Colonic mucosa (tissue), 4 donors: ENCODE data around the gene SECISBP2L. TPM values are rescaled to one million over a fixed set of nuclear protein-coding genes. Genes with fewer than 3 reads are reported as not detected.

Experiments
- DNase-seq: peaks from one replicate; pipeline ENCODE4 v3.0.0-alpha.2; 2020
- H3K27ac ChIP-seq: fragments of 200-600 bp; one replicate; pipeline ENCODE4 v1.8.0; 2021
- H3K27me3 ChIP-seq: fragments of 200-600 bp; one replicate; pipeline ENCODE4 v1.8.0; 2021
- H3K36me3 ChIP-seq: fragments of 200-600 bp; one replicate; pipeline ENCODE4 v1.8.0; 2021
- H3K4me1 ChIP-seq: fragments of 200-600 bp; one replicate; pipeline ENCODE4 v1.8.0; 2021; ENCODE audit warnings: mild to moderate bottlenecking
- H3K4me3 ChIP-seq: fragments of 200-600 bp; one replicate; pipeline ENCODE4 v1.8.0; 2021
- H3K9ac ChIP-seq, 2 donors: one replicate each; pipeline ENCODE4 v1.7.0; 2013; ENCODE audit warnings: control low read depth in 2 of 2, low read depth in 2 of 2, low read length in 2 of 2
- H3K9me3 ChIP-seq: fragments of 200-600 bp; one replicate; pipeline ENCODE4 v1.8.0; 2021
- CTCF ChIP-seq: fragments of 200-600 bp; IDR thresholded peaks from one replicate; pipeline ENCODE4 v1.8.0; 2022; ENCODE audit warnings: antibody characterized with exemption, mild to moderate bottlenecking
- intact Hi-C: fragments of 100-400 bp; cut with DNase I; formaldehyde crosslinking; loops from one replicate; pipeline ENCODE4 v1.14.1; 2022
- total RNA-seq, 2 donors: library from RNA; stranded (reverse); fragmentation: NEBNext Ultra II Directional in 1 of 2; extraction: Animal tissue kit (Norgen Biotek cat#: 25700) in 1 of 2; gene quantifications; one replicate each; pipeline ENCODE4 v1.2.1, GENCODE V29; 2021
- donor health status: healthy.
- donor health status: DM: no; HTN: no; CAD: no.
- donor health status: DM: no; HTN: no; CAD: no.

SECISBP2L gene
- total RNA-seq, 2 donors from 2014 or later, result 26.9 to 45.2 TPM

GRCh38 chr15:49085696-49086459 is 39.6 kb upstream of the SECISBP2L start:
- no peak for TF ChIP-seq CTCF
- Histone ChIP-seq H3K4me1 (no peaks in the 10 kb centered on the region), H3K9ac (no peak overlapping the region), H3K27me3 (no peaks in the 10 kb centered on the region), H3K9me3 (no peaks in the 10 kb centered on the region), H3K27ac (no peak overlapping the region), H3K4me3 (no peak overlapping the region), H3K36me3 (no peaks in the 10 kb centered on the region)
- no peak for DNase-seq
- intact Hi-C loops, result no loop called here

- intact Hi-C loops, result no loop called here
- DNase-seq, result no peak
- Histone ChIP-seq H3K9me3 (no peaks in the 10 kb centered on the region), H3K27ac (no peak overlapping the region), H3K4me1 (no peaks in the 10 kb centered on the region), H3K27me3 (no peaks in the 10 kb centered on the region), H3K9ac (no peak overlapping the region), H3K4me3 (no peak overlapping the region), H3K36me3 (no peaks in the 10 kb centered on the region)
- no peak for TF ChIP-seq CTCF
These were observed 38.0 kb upstream of the SECISBP2L start for GRCh38 chr15:49084285-49084570.

- no peak for TF ChIP-seq CTCF
- Histone ChIP-seq H3K27ac (no peak overlapping the region), H3K36me3 (no peaks in the 10 kb centered on the region), H3K4me1 (no peaks in the 10 kb centered on the region), H3K9ac (no peak overlapping the region), H3K27me3 (no peaks in the 10 kb centered on the region), H3K9me3 (no peaks in the 10 kb centered on the region), H3K4me3 (no peak overlapping the region)
- no peak for DNase-seq
- intact Hi-C loops, result no loop called here
These were observed 37.4 kb upstream of the SECISBP2L start for GRCh38 chr15:49083401-49084284.

GRCh38 chr15:49082960-49083359 is 36.7 kb upstream of the SECISBP2L start:
- no peak overlapping the region for H3K27ac ChIP-seq
- no peaks in the 10 kb centered on the region for H3K9me3 ChIP-seq
- no peak for DNase-seq
- H3K9ac ChIP-seq, result no peak overlapping the region
- H3K4me3 ChIP-seq, result no peak overlapping the region
- no peaks in the 10 kb centered on the region for H3K27me3 ChIP-seq
- no peak for TF ChIP-seq CTCF
- intact Hi-C loops, result no loop called here
- H3K36me3 ChIP-seq, result no peaks in the 10 kb centered on the region
- no peaks in the 10 kb centered on the region for H3K4me1 ChIP-seq

GRCh38 chr15:49079340-49080039 is 33.2 kb upstream of the SECISBP2L start:
- Histone ChIP-seq H3K4me1 (no peaks in the 10 kb centered on the region), H3K4me3 (no peak overlapping the region), H3K9me3 (no peaks in the 10 kb centered on the region), H3K9ac (no peak overlapping the region), H3K36me3 (no peaks in the 10 kb centered on the region), H3K27ac (no peak overlapping the region), H3K27me3 (no peaks in the 10 kb centered on the region)
- intact Hi-C loops, result no loop called here
- no peak for DNase-seq
- no peak for TF ChIP-seq CTCF
